Uterus (tissue), 2 donors: ENCODE results near the gene DYNLT5.

ENCODE experiments used
- POLR2A ChIP-seq, 2 donors: fragments of 450-650 bp; IDR thresholded peaks; one replicate each; pipeline ENCODE4 v1.6.1; 2016; ENCODE audit warnings: antibody characterized with exemption in 2 of 2, mild to moderate bottlenecking in 1 of 2, moderate library complexity in 1 of 2
- TF ChIP-seq, protein P1 (sequence below), 4 experiments: fragments of 200-600 bp in 2 of 4; fragments of 450-650 bp in 2 of 4; sonication (generic) in 2 of 4; IDR thresholded peaks; one replicate each; pipeline ENCODE4 v1.5.1; 2016 to 2019; ENCODE audit warnings: antibody characterized with exemption in 4 of 4, mild to moderate bottlenecking in 2 of 4, moderate library complexity in 1 of 4

DNA sequence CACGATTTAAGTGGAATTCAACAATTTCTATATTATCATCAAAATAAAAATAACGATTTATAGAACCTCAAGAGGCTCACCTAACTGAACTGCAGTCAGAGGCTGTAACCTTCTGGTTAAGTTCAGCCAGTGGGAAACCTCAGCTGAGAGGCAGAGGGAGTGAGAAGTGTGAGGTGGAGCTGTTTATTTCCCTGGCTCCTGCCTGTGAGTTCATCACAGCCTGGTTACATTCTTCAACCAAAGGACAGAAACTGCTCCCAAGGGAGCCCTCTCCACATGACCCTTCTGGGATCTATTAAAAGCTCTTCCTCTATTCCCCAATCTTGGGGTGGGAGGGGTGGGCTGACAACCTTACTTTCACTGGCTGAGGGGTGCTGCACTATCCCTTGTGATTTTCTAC lies 22.2 kb downstream of the DYNLT5 start:
- no peak for TF ChIP-seq POLR2A (IDR thresholded peaks at IDR 0.05)
- TF ChIP-seq, protein P1, sequence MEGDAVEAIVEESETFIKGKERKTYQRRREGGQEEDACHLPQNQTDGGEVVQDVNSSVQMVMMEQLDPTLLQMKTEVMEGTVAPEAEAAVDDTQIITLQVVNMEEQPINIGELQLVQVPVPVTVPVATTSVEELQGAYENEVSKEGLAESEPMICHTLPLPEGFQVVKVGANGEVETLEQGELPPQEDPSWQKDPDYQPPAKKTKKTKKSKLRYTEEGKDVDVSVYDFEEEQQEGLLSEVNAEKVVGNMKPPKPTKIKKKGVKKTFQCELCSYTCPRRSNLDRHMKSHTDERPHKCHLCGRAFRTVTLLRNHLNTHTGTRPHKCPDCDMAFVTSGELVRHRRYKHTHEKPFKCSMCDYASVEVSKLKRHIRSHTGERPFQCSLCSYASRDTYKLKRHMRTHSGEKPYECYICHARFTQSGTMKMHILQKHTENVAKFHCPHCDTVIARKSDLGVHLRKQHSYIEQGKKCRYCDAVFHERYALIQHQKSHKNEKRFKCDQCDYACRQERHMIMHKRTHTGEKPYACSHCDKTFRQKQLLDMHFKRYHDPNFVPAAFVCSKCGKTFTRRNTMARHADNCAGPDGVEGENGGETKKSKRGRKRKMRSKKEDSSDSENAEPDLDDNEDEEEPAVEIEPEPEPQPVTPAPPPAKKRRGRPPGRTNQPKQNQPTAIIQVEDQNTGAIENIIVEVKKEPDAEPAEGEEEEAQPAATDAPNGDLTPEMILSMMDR (IDR thresholded peaks at IDR 0.05): no peak
